Lower lobe of right lung (tissue), 2 donors: ENCODE results near the gene FMO5. TPM values are rescaled to one million over a fixed set of nuclear protein-coding genes. Genes with fewer than 3 reads are reported as not detected.
A peak's percentile ranks its signal among the peaks of the same experiment; 100 is the strongest.

Source experiments
- ATAC-seq, 2 donors: fragments of 200-7000 bp; cut with Tn5 transposase; one replicate each; pipeline ENCODE4 v1.9.1; 2020 to 2022; ENCODE audit warnings: mild to moderate bottlenecking in 2 of 2, moderate library complexity in 2 of 2
- DNase-seq: peaks from one replicate; pipeline ENCODE4 v3.0.0-alpha.2; 2020
- H3K27ac ChIP-seq: fragments of 200-600 bp; one replicate; pipeline ENCODE4 v1.8.0; 2022
- H3K27me3 ChIP-seq: fragments of 200-600 bp; one replicate; pipeline ENCODE4 v1.8.0; 2022; ENCODE audit warnings: low read depth
- H3K36me3 ChIP-seq: fragments of 200-600 bp; one replicate; pipeline ENCODE4 v1.8.0; 2022; ENCODE audit warnings: mild to moderate bottlenecking
- H3K4me1 ChIP-seq: fragments of 200-600 bp; one replicate; pipeline ENCODE4 v1.8.0; 2022
- H3K4me3 ChIP-seq: fragments of 200-600 bp; one replicate; pipeline ENCODE4 v1.8.0; 2022; ENCODE audit warnings: mild to moderate bottlenecking
- H3K9me3 ChIP-seq: fragments of 200-600 bp; one replicate; pipeline ENCODE4 v1.8.0; 2022
- CTCF ChIP-seq: fragments of 200-600 bp; IDR thresholded peaks from one replicate; pipeline ENCODE4 v1.8.0; 2022; ENCODE audit warnings: antibody characterized with exemption, mild to moderate bottlenecking
- intact Hi-C: fragments of 100-400 bp; cut with DNase I; formaldehyde crosslinking; loops from one replicate; pipeline ENCODE4 v1.11.0; 2022
- total RNA-seq: library from RNA; stranded (reverse); fragmentation: NEBNext Ultra II Directional; extraction: Animal tissue kit (Norgen Biotek cat#: 25700); gene quantifications from one replicate; pipeline ENCODE4 v1.2.1, GENCODE V29; 2021
- donor health status: DM: no; HTN: yes; CAD: no; lungs with severe emphysema.

FMO5 gene
- total RNA-seq, 1 donor from 2014 or later, result 106 TPM

GRCh38 chr1:147223740-147224615 is 1.2 kb downstream of the FMO5 start:
- no peaks in the 10 kb centered on the region for H3K27me3 ChIP-seq
- intact Hi-C loops, result no loop called here

GRCh38 chr1:147218606-147219005 is 6.5 kb downstream of the FMO5 start:
- Histone ChIP-seq H3K36me3 (peaks cover 23% of the 10 kb centered on the region), H3K9me3 (no peaks in the 10 kb centered on the region), H3K27ac (no peak overlapping the region), H3K27me3 (no peaks in the 10 kb centered on the region), H3K4me1 (peaks cover 3% of the 10 kb centered on the region), H3K4me3 (no peak overlapping the region)
- no peak for DNase-seq
- no peak for ATAC-seq
- intact Hi-C loops, result no loop called here
- no peak for TF ChIP-seq CTCF

More at GRCh38 chr1:147223740-147224615, 1.2 kb downstream of the FMO5 start:
- ATAC-seq (peak in 1 of 2 donors; percentile 57), DNase-seq (no peak)
- Histone ChIP-seq H3K4me1 (peaks cover 14% of the 10 kb centered on the region), H3K4me3 (peak overlapping the region; percentile 73), H3K9me3 (no peaks in the 10 kb centered on the region), H3K27ac (peak overlapping the region; percentile 78), H3K36me3 (peaks cover 10% of the 10 kb centered on the region)
- TF ChIP-seq CTCF, result no peak

GRCh38 chr1:147217141-147217540 is 8.0 kb downstream of the FMO5 start:
- ATAC-seq (no peak), DNase-seq (no peak)
- H3K27me3 ChIP-seq, result no peaks in the 10 kb centered on the region
- peaks cover 3% of the 10 kb centered on the region for H3K4me1 ChIP-seq
- H3K4me3 ChIP-seq, result no peak overlapping the region
- H3K27ac ChIP-seq, result no peak overlapping the region
- H3K36me3 ChIP-seq, result peaks cover 31% of the 10 kb centered on the region
- no peaks in the 10 kb centered on the region for H3K9me3 ChIP-seq
- no peak for TF ChIP-seq CTCF
- intact Hi-C loops, result no loop called here

GRCh38 chr1:147216124-147216523 is 9.0 kb downstream of the FMO5 start:
- no peak for ATAC-seq
- H3K36me3 ChIP-seq, result peaks cover 38% of the 10 kb centered on the region
- DNase-seq, result no peak

GRCh38 chr1:147215540-147215916 is 9.6 kb downstream of the FMO5 start:
- H3K27ac ChIP-seq, result no peak overlapping the region
- no peak for TF ChIP-seq CTCF
- no peak overlapping the region for H3K4me3 ChIP-seq
- DNase-seq (no peak), ATAC-seq (no peak)
- peaks cover 34% of the 10 kb centered on the region for H3K36me3 ChIP-seq
- H3K4me1 ChIP-seq, result peaks cover 3% of the 10 kb centered on the region
- intact Hi-C loops, result no loop called here
- no peaks in the 10 kb centered on the region for H3K27me3 ChIP-seq
- no peaks in the 10 kb centered on the region for H3K9me3 ChIP-seq

More at GRCh38 chr1:147216124-147216523, 9.0 kb downstream of the FMO5 start:
- Histone ChIP-seq H3K27ac (no peak overlapping the region), H3K9me3 (no peaks in the 10 kb centered on the region), H3K4me1 (peaks cover 3% of the 10 kb centered on the region), H3K27me3 (no peaks in the 10 kb centered on the region), H3K4me3 (no peak overlapping the region)
- TF ChIP-seq CTCF, result no peak
- intact Hi-C loops, result no loop called here
